GM23338 (cell line): ENCODE results near the gene TPGS2. TPM values are rescaled to one million over a fixed set of nuclear protein-coding genes. Genes with fewer than 3 reads are reported as not detected.

Experiments used
- ATAC-seq: fragments of 200-7000 bp; cut with Tn5 transposase; 3 replicates; pipeline ENCODE4 v1.9.1; 2020
- DNase-seq: peaks from one replicate; pipeline ENCODE4 v3.0.0-alpha.2; 2015; ENCODE audit warnings: low spot score
- H2AFZ ChIP-seq: fragments of 200-600 bp; sonication (generic); 2 replicates; pipeline ENCODE4 v1.8.0; 2016; ENCODE audit warnings: antibody characterized with exemption, mild to moderate bottlenecking, moderate library complexity
- H3F3A ChIP-seq: fragments of 200-600 bp; sonication (generic); replicated peaks from 2 replicates; pipeline ENCODE4 v1.8.0; 2017; ENCODE audit warnings: antibody characterized with exemption, mixed run types, low read depth
- H3K27ac ChIP-seq: fragments of 200-600 bp; sonication (generic); 2 replicates; pipeline ENCODE4 v1.6.1; 2016; ENCODE audit warnings: low read depth
- H3K27me3 ChIP-seq: fragments of 200-600 bp; sonication (generic); 2 replicates; pipeline ENCODE4 v1.8.0; 2016; ENCODE audit warnings: mild to moderate bottlenecking, mixed run types, moderate library complexity; ENCODE audit not compliant: insufficient read depth
- H3K36me3 ChIP-seq: fragments of 200-600 bp; sonication (generic); 2 replicates; pipeline ENCODE4 v1.8.0; 2016; ENCODE audit warnings: mild to moderate bottlenecking; ENCODE audit not compliant: insufficient read depth
- H3K4me1 ChIP-seq: fragments of 200-600 bp; sonication (generic); 2 replicates; pipeline ENCODE4 v1.8.0; 2016; ENCODE audit warnings: mild to moderate bottlenecking, moderate library complexity; ENCODE audit not compliant: insufficient read depth
- H3K4me2 ChIP-seq: fragments of 200-600 bp; sonication (generic); 2 replicates; pipeline ENCODE4 v1.7.1; 2017; ENCODE audit warnings: mixed run types
- H3K4me3 ChIP-seq: fragments of 200-600 bp; sonication (generic); 2 replicates; pipeline ENCODE4 v1.6.1; 2016; ENCODE audit warnings: mixed run types
- H3K79me2 ChIP-seq: fragments of 200-600 bp; sonication (generic); replicated peaks from 2 replicates; pipeline ENCODE4 v1.8.0; 2017; ENCODE audit warnings: mild to moderate bottlenecking; ENCODE audit not compliant: insufficient read depth
- H3K9me2 ChIP-seq: fragments of 200-600 bp; sonication (generic); 2 replicates; pipeline ENCODE4 v1.8.0; 2017; ENCODE audit not compliant: insufficient read depth
- H4K20me1 ChIP-seq: fragments of 200-600 bp; sonication (generic); replicated peaks from 2 replicates; pipeline ENCODE4 v1.8.0; 2017; ENCODE audit warnings: mild to moderate bottlenecking; ENCODE audit not compliant: insufficient read depth
- H3K27ac Mint-ChIP-seq: 2 replicates; pipeline ENCODE4 v1.8.0; 2020; ENCODE audit warnings: inconsistent platforms, mild to moderate bottlenecking, moderate library complexity, mixed read lengths
- H3K27me3 Mint-ChIP-seq: 3 replicates; pipeline ENCODE4 v1.8.0; 2022; ENCODE audit warnings: low read depth, mild to moderate bottlenecking, moderate library complexity, mixed read lengths, inconsistent platforms; ENCODE audit not compliant: insufficient read depth, poor library complexity
- H3K36me3 Mint-ChIP-seq: 3 replicates; pipeline ENCODE4 v1.8.0; 2021; ENCODE audit warnings: low read depth, mild to moderate bottlenecking, inconsistent platforms, moderate library complexity, mixed read lengths
- H3K4me1 Mint-ChIP-seq: 3 replicates; pipeline ENCODE4 v1.8.0; 2020; ENCODE audit warnings: mild to moderate bottlenecking, inconsistent platforms, mixed read lengths
- H3K4me3 Mint-ChIP-seq: 3 replicates; pipeline ENCODE4 v1.8.0; 2021; ENCODE audit warnings: moderate library complexity, mild to moderate bottlenecking, inconsistent platforms, mixed read lengths
- H3K9me3 Mint-ChIP-seq: 3 replicates; pipeline ENCODE4 v1.8.0; 2020; ENCODE audit warnings: moderate library complexity, mild to moderate bottlenecking, inconsistent platforms, mixed read lengths
- ETS1 ChIP-seq: IDR thresholded peaks from 2 replicates; pipeline ENCODE4 v1.6.1; 2016; ENCODE audit warnings: antibody characterized with exemption
- EZH2phosphoT487 ChIP-seq: fragments of 200-600 bp; sonication (generic); IDR thresholded peaks from one replicate; pipeline ENCODE4 v1.8.1; 2018; ENCODE audit warnings: antibody characterized with exemption; ENCODE audit not compliant: unreplicated experiment
- JUNB ChIP-seq: IDR thresholded peaks from one replicate; pipeline ENCODE4 v1.6.1; 2016; ENCODE audit warnings: antibody characterized with exemption; ENCODE audit not compliant: unreplicated experiment
- NANOG ChIP-seq: IDR thresholded peaks from 2 replicates; pipeline ENCODE4 v1.6.1; 2016; ENCODE audit warnings: antibody characterized with exemption, borderline replicate concordance
- POLR2AphosphoS5 ChIP-seq: IDR thresholded peaks from 2 replicates; pipeline ENCODE4 v1.6.1; 2016; ENCODE audit warnings: antibody characterized with exemption, low read depth
- STAT1 ChIP-seq: IDR thresholded peaks from one replicate; pipeline ENCODE4 v1.6.1; 2016; ENCODE audit warnings: antibody characterized with exemption; ENCODE audit not compliant: unreplicated experiment
- ZNF331 ChIP-seq: fragments of 250-450 bp; sonication (Bioruptor Pico); IDR thresholded peaks from 2 replicates; pipeline ENCODE4 v1.5.0; 2020; ENCODE audit warnings: low read depth, mild to moderate bottlenecking, moderate library complexity
- ZNF462 ChIP-seq: fragments of 250-450 bp; sonication (Bioruptor Pico); IDR thresholded peaks from 2 replicates; pipeline ENCODE4 v1.5.0; 2020; ENCODE audit warnings: mild to moderate bottlenecking, moderate library complexity
- polyA plus RNA-seq: library from polyadenylated mRNA; unstranded; fragments of >200 nt; fragmentation: Nextera tagmentation; extraction: Ambion mirVana; gene quantifications from 2 replicates; pipeline ENCODE4 v1.2.1, GENCODE V29; 2016
- total RNA-seq: library from RNA; depleted of rRNA; stranded (reverse); fragments of >200 nt; shearing (Covaris generic); gene quantifications from 2 replicates; pipeline ENCODE4 v1.2.3, GENCODE V29; 2014

Gene TPGS2
- total and polyA plus RNA-seq, 2 experiments from 2014 or later, result 136 to 167 TPM

GRCh38 chr18:36771245-36771644 lies 57.6 kb downstream of the TPGS2 start:
- H3K4me1 Mint-ChIP-seq, result peaks cover 11% of the 10 kb centered on the region
- Histone ChIP-seq H3K27ac (no peak overlapping the region), H3K36me3 (no peaks in the 10 kb centered on the region), H3F3A (no peaks in the 10 kb centered on the region), H3K9me2 (no peaks in the 10 kb centered on the region), H2AFZ (no peak overlapping the region), H3K4me2 (no peak overlapping the region), H3K4me3 (no peak overlapping the region), H4K20me1 (no peaks in the 10 kb centered on the region), H3K27me3 (no peaks in the 10 kb centered on the region), H3K79me2 (no peaks in the 10 kb centered on the region), H3K4me1 (0 out of 2 replicates have a peak, but pooled peaks cover 6% of the 10 kb centered on the region)
- DNase-seq (no peak), ATAC-seq (no peak)
- H3K27ac Mint-ChIP-seq, result 0 out of 2 replicates have a peak overlapping the region, but pooled peaks have one; percentile 23
- H3K9me3 Mint-ChIP-seq, result no peaks in the 10 kb centered on the region
- no peak overlapping the region for H3K4me3 Mint-ChIP-seq
- peaks cover 5% of the 10 kb centered on the region for H3K27me3 Mint-ChIP-seq
- no peaks in the 10 kb centered on the region for H3K36me3 Mint-ChIP-seq
- no peak for TF ChIP-seq ETS1
- TF ChIP-seq ZNF462 (CRISPR knock-in tag), result no peak
- no peak for TF ChIP-seq JUNB
- no peak for TF ChIP-seq ZNF331 (CRISPR knock-in tag)

- H3K4me3 Mint-ChIP-seq, result no peak overlapping the region
- H3K4me2 ChIP-seq, result no peak overlapping the region
- no peaks in the 10 kb centered on the region for H3K36me3 Mint-ChIP-seq
- H3K36me3 ChIP-seq, result no peaks in the 10 kb centered on the region
- no peaks in the 10 kb centered on the region for H3K79me2 ChIP-seq
- H4K20me1 ChIP-seq, result no peaks in the 10 kb centered on the region
- no peak for DNase-seq
- TF ChIP-seq POLR2AphosphoS5 (no peak), EZH2phosphoT487 (no peak), NANOG (no peak), STAT1 (no peak)
- H2AFZ ChIP-seq, result no peak overlapping the region
- no peaks in the 10 kb centered on the region for H3F3A ChIP-seq
- H3K27ac ChIP-seq, result no peak overlapping the region
- peaks cover 11% of the 10 kb centered on the region for H3K4me1 Mint-ChIP-seq
- H3K9me3 Mint-ChIP-seq, result no peaks in the 10 kb centered on the region
- no peak overlapping the region for H3K27ac Mint-ChIP-seq
- H3K27me3 ChIP-seq, result no peaks in the 10 kb centered on the region
- H3K4me1 ChIP-seq, result 0 out of 2 replicates have a peak, but pooled peaks cover 6% of the 10 kb centered on the region
- no peak for ATAC-seq
- peaks cover 5% of the 10 kb centered on the region for H3K27me3 Mint-ChIP-seq
- no peaks in the 10 kb centered on the region for H3K9me2 ChIP-seq
- no peak overlapping the region for H3K4me3 ChIP-seq
Measured at GRCh38 chr18:36770315-36770946, 58.4 kb downstream of the TPGS2 start.
